OCI-LY1 (cell line): Measurements from ENCODE around the gene USP17L5.
"Not testable (repeated sequence)": the region's sequence is repeated elsewhere in the genome, so short reads cannot be mapped to it uniquely, and the experiment has no call there.

Experiments
- EZH2 ChIP-seq: fragments of 200-600 bp; sonication (generic), shearing (Covaris generic); IDR thresholded peaks from 2 replicates; pipeline ENCODE4 v1.8.0; 2017; ENCODE audit warnings: borderline replicate concordance, mixed run types, mild to moderate bottlenecking, antibody characterized with exemption, low read length, moderate library complexity, mixed read lengths
- TF ChIP-seq, protein P1 (sequence below): fragments of 200-600 bp; sonication (generic), shearing (Covaris generic); IDR thresholded peaks from 2 replicates; pipeline ENCODE4 v1.5.1; 2017; ENCODE audit warnings: mild to moderate bottlenecking, antibody characterized with exemption, low read length, moderate library complexity, mixed read lengths

DNA sequence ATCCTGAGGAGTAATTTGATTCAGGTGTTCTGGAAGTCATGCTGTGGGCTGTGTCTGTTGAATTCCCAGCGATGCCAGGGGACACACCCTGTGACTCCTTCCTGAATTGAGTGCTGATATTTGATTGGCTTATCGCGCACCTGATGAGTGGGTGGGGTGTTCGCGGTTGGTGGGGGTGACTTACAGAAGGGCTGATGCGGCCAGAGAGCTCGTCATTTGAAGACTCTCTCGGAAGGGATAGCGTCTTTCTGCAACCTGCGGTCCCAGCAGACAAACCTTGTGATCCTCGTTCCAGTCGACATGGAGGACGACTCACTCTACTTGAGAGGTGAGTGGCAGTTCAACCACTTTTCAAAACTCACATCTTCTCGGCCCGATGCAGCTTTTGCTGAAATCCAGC, 9.4 kb downstream of the USP17L5 start, which contains the start of gene USP17L28:
- TF ChIP-seq, protein P1, sequence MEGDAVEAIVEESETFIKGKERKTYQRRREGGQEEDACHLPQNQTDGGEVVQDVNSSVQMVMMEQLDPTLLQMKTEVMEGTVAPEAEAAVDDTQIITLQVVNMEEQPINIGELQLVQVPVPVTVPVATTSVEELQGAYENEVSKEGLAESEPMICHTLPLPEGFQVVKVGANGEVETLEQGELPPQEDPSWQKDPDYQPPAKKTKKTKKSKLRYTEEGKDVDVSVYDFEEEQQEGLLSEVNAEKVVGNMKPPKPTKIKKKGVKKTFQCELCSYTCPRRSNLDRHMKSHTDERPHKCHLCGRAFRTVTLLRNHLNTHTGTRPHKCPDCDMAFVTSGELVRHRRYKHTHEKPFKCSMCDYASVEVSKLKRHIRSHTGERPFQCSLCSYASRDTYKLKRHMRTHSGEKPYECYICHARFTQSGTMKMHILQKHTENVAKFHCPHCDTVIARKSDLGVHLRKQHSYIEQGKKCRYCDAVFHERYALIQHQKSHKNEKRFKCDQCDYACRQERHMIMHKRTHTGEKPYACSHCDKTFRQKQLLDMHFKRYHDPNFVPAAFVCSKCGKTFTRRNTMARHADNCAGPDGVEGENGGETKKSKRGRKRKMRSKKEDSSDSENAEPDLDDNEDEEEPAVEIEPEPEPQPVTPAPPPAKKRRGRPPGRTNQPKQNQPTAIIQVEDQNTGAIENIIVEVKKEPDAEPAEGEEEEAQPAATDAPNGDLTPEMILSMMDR: not testable (repeated sequence)
- TF ChIP-seq EZH2: not testable (repeated sequence)
